WTC11 (cell line): ENCODE results near the gene SYPL2.

Source experiments
- CREB1 ChIP-seq: sonication (generic); formaldehyde crosslinking; IDR thresholded peaks from 2 replicates; pipeline ENCODE4 v1.8.0; 2023; ENCODE audit warnings: mild to moderate bottlenecking, missing genetic modification reagents
- ELF4 ChIP-seq: sonication (generic); formaldehyde crosslinking; IDR thresholded peaks from 2 replicates; pipeline ENCODE4 v1.8.1; 2022; ENCODE audit warnings: low read depth, mild to moderate bottlenecking, moderate library complexity, missing genetic modification reagents
- GABPB1 ChIP-seq: sonication (generic); formaldehyde crosslinking; IDR thresholded peaks from 2 replicates; pipeline ENCODE4 v1.8.1; 2023; ENCODE audit warnings: mild to moderate bottlenecking, missing genetic modification reagents
- NFYB ChIP-seq: sonication (generic); formaldehyde crosslinking; conservative IDR thresholded peaks from 2 replicates; pipeline ENCODE4 v1.8.0; 2022; ENCODE audit warnings: low read depth, missing genetic modification reagents
- SP1 ChIP-seq: sonication (generic); formaldehyde crosslinking; conservative IDR thresholded peaks from 2 replicates; pipeline ENCODE4 v1.8.1; 2022; ENCODE audit warnings: missing genetic modification reagents
- TEAD4 ChIP-seq: sonication (generic); formaldehyde crosslinking; IDR thresholded peaks from 2 replicates; pipeline ENCODE4 v1.8.0; 2022; ENCODE audit warnings: mild to moderate bottlenecking, missing genetic modification reagents
- ZNF396 ChIP-seq: fragments of 250-450 bp; sonication (Bioruptor Pico); IDR thresholded peaks from 2 replicates; pipeline ENCODE4 v1.8.0; 2021; ENCODE audit warnings: mild to moderate bottlenecking, moderate library complexity, borderline replicate concordance
- TF ChIP-seq, protein P1 (sequence below): fragments of 200-600 bp; IDR thresholded peaks from 2 replicates; pipeline ENCODE4 v1.8.0; 2022; ENCODE audit warnings: antibody characterized with exemption
- TF ChIP-seq, protein P2 (sequence below): sonication (generic); formaldehyde crosslinking; IDR thresholded peaks from 2 replicates; pipeline ENCODE4 v1.8.1; 2022; ENCODE audit warnings: low read depth, missing genetic modification reagents, borderline replicate concordance
- TF ChIP-seq, protein P3 (sequence below): sonication (generic); formaldehyde crosslinking; IDR thresholded peaks from 2 replicates; pipeline ENCODE4 v1.8.0; 2023; ENCODE audit warnings: missing genetic modification reagents, mild to moderate bottlenecking, borderline replicate concordance

DNA sequence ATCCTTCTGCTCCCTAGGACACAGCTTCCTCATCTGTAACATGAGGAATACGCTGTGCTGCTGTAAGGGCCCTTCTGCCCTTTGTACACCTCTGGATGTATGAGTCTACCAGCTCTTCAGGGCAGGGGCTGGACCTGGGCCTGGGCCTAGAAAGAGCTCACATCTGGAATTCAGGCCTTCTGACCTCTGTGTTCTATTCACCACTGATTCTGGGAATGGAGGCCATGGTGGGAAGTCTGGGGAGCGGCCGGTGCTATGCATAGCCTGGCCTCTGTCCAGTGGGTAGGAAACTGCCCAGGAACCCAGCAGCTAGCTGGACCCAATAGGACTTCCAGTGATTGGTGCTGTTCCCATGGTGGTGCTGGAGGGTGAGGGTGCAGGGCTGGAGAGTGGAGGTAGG is 62.4 kb downstream of the SYPL2 start:
- TF ChIP-seq, protein P1, sequence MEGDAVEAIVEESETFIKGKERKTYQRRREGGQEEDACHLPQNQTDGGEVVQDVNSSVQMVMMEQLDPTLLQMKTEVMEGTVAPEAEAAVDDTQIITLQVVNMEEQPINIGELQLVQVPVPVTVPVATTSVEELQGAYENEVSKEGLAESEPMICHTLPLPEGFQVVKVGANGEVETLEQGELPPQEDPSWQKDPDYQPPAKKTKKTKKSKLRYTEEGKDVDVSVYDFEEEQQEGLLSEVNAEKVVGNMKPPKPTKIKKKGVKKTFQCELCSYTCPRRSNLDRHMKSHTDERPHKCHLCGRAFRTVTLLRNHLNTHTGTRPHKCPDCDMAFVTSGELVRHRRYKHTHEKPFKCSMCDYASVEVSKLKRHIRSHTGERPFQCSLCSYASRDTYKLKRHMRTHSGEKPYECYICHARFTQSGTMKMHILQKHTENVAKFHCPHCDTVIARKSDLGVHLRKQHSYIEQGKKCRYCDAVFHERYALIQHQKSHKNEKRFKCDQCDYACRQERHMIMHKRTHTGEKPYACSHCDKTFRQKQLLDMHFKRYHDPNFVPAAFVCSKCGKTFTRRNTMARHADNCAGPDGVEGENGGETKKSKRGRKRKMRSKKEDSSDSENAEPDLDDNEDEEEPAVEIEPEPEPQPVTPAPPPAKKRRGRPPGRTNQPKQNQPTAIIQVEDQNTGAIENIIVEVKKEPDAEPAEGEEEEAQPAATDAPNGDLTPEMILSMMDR = no peak
- TF ChIP-seq SP1 (CRISPR knock-in tag) (no peak), GABPB1 (CRISPR knock-in tag) (no peak), ELF4 (CRISPR knock-in tag) (no peak), ZNF396 (no peak), CREB1 (CRISPR knock-in tag) (no peak), TEAD4 (CRISPR knock-in tag) (no peak), NFYB (CRISPR knock-in tag) (no peak)
- TF ChIP-seq, protein P2, sequence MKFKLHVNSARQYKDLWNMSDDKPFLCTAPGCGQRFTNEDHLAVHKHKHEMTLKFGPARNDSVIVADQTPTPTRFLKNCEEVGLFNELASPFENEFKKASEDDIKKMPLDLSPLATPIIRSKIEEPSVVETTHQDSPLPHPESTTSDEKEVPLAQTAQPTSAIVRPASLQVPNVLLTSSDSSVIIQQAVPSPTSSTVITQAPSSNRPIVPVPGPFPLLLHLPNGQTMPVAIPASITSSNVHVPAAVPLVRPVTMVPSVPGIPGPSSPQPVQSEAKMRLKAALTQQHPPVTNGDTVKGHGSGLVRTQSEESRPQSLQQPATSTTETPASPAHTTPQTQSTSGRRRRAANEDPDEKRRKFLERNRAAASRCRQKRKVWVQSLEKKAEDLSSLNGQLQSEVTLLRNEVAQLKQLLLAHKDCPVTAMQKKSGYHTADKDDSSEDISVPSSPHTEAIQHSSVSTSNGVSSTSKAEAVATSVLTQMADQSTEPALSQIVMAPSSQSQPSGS = no peak
- TF ChIP-seq, protein P3, sequence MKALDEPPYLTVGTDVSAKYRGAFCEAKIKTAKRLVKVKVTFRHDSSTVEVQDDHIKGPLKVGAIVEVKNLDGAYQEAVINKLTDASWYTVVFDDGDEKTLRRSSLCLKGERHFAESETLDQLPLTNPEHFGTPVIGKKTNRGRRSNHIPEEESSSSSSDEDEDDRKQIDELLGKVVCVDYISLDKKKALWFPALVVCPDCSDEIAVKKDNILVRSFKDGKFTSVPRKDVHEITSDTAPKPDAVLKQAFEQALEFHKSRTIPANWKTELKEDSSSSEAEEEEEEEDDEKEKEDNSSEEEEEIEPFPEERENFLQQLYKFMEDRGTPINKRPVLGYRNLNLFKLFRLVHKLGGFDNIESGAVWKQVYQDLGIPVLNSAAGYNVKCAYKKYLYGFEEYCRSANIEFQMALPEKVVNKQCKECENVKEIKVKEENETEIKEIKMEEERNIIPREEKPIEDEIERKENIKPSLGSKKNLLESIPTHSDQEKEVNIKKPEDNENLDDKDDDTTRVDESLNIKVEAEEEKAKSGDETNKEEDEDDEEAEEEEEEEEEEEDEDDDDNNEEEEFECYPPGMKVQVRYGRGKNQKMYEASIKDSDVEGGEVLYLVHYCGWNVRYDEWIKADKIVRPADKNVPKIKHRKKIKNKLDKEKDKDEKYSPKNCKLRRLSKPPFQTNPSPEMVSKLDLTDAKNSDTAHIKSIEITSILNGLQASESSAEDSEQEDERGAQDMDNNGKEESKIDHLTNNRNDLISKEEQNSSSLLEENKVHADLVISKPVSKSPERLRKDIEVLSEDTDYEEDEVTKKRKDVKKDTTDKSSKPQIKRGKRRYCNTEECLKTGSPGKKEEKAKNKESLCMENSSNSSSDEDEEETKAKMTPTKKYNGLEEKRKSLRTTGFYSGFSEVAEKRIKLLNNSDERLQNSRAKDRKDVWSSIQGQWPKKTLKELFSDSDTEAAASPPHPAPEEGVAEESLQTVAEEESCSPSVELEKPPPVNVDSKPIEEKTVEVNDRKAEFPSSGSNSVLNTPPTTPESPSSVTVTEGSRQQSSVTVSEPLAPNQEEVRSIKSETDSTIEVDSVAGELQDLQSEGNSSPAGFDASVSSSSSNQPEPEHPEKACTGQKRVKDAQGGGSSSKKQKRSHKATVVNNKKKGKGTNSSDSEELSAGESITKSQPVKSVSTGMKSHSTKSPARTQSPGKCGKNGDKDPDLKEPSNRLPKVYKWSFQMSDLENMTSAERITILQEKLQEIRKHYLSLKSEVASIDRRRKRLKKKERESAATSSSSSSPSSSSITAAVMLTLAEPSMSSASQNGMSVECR (CRISPR knock-in tag) = no peak
